MM.1S (cell line): ENCODE results near the gene SH3RF1.

ENCODE experiments used
- DNase-seq: peaks from one replicate; pipeline ENCODE4 v3.0.0-alpha.2; 2015
- H2AFZ ChIP-seq: fragments of 300-600 bp; sonication (generic); 2 replicates; pipeline ENCODE4 v1.6.0; 2016; ENCODE audit warnings: antibody characterized with exemption, low read length
- H3F3A ChIP-seq: fragments of 300-600 bp; sonication (generic); 2 replicates; pipeline ENCODE4 v1.6.1; 2016; ENCODE audit warnings: mild to moderate bottlenecking, antibody characterized with exemption, low read length, moderate library complexity, mixed read lengths; ENCODE audit not compliant: insufficient read depth
- H3K27ac ChIP-seq: fragments of 300-600 bp; sonication (generic); 2 replicates; pipeline ENCODE4 v1.5.1; 2016; ENCODE audit warnings: mild to moderate bottlenecking, low read length
- H3K27me3 ChIP-seq: fragments of 300-600 bp; sonication (generic); replicated peaks from 2 replicates; pipeline ENCODE4 v1.6.0; 2016; ENCODE audit warnings: low read length; ENCODE audit not compliant: insufficient read depth
- H3K36me3 ChIP-seq: fragments of 300-600 bp; sonication (generic); replicated peaks from 2 replicates; pipeline ENCODE4 v1.6.1; 2016; ENCODE audit warnings: mild to moderate bottlenecking, low read length, mixed read lengths; ENCODE audit not compliant: insufficient read depth
- H3K4me1 ChIP-seq: fragments of 300-600 bp; sonication (generic); 2 replicates; pipeline ENCODE4 v1.6.1; 2016; ENCODE audit warnings: low read length, mixed read lengths
- H3K4me2 ChIP-seq: fragments of 300-600 bp; sonication (generic); 2 replicates; pipeline ENCODE4 v1.6.0; 2016; ENCODE audit warnings: low read depth, low read length
- H3K4me3 ChIP-seq: fragments of 300-600 bp; sonication (generic); 2 replicates; pipeline ENCODE4 v1.5.1; 2016; ENCODE audit warnings: low read length, mixed read lengths
- H3K79me2 ChIP-seq: fragments of 300-600 bp; sonication (generic); 2 replicates; pipeline ENCODE4 v1.6.1; 2016; ENCODE audit warnings: mixed run types, low read length, mixed read lengths
- H3K9ac ChIP-seq: fragments of 300-600 bp; sonication (generic); 2 replicates; pipeline ENCODE4 v1.6.1; 2016; ENCODE audit warnings: low read length, mixed read lengths
- H3K9me2 ChIP-seq: fragments of 300-600 bp; sonication (generic); replicated peaks from 2 replicates; pipeline ENCODE4 v1.6.1; 2016; ENCODE audit warnings: mild to moderate bottlenecking, low read length, mixed read lengths; ENCODE audit not compliant: insufficient read depth
- H3K9me3 ChIP-seq: fragments of 300-600 bp; sonication (generic); replicated peaks from 2 replicates; pipeline ENCODE4 v1.6.1; 2016; ENCODE audit warnings: mild to moderate bottlenecking, low read length, mixed read lengths; ENCODE audit not compliant: insufficient read depth
- H4K20me1 ChIP-seq: fragments of 300-600 bp; sonication (generic); 2 replicates; pipeline ENCODE4 v1.6.1; 2016; ENCODE audit warnings: mild to moderate bottlenecking, low read length, moderate library complexity, mixed read lengths; ENCODE audit not compliant: insufficient read depth
- CTCF ChIP-seq: fragments of 300-600 bp; sonication (generic); IDR thresholded peaks from 2 replicates; pipeline ENCODE4 v1.5.1; 2016; ENCODE audit warnings: antibody characterized with exemption, low read length, mixed read lengths
- EZH2 ChIP-seq: fragments of 300-600 bp; sonication (generic); optimal IDR thresholded peaks from 2 replicates; pipeline ENCODE3; 2017; ENCODE audit warnings: low read depth, mild to moderate bottlenecking, antibody characterized with exemption, low read length, mixed read lengths
- EZH2phosphoT487 ChIP-seq: fragments of 300-600 bp; sonication (generic); IDR thresholded peaks from 2 replicates; pipeline ENCODE4 v1.6.1; 2018; ENCODE audit warnings: antibody characterized with exemption, low read length

Gene SH3RF1

GRCh38 chr4:169256856-169257761 lies 13.6 kb downstream of the SH3RF1 start:
- H3K36me3 ChIP-seq: no peaks in the 10 kb centered on the region
- H3K79me2 ChIP-seq: no peaks in the 10 kb centered on the region
- no peak overlapping the region for H3K27ac ChIP-seq
- no peaks in the 10 kb centered on the region for H3K9me3 ChIP-seq
- H2AFZ ChIP-seq: no peak overlapping the region
- no peak overlapping the region for H3K4me3 ChIP-seq
- no peaks in the 10 kb centered on the region for H4K20me1 ChIP-seq
- no peaks in the 10 kb centered on the region for H3K27me3 ChIP-seq
- H3K9me2 ChIP-seq: no peaks in the 10 kb centered on the region
- H3F3A ChIP-seq: no peaks in the 10 kb centered on the region
- H3K4me2 ChIP-seq: no peak overlapping the region
- H3K9ac ChIP-seq: no peak overlapping the region
- no peak for TF ChIP-seq EZH2phosphoT487
- no peak for TF ChIP-seq CTCF
- H3K4me1 ChIP-seq: no peaks in the 10 kb centered on the region
- no peak for DNase-seq

GRCh38 chr4:169256101-169256612 lies 14.6 kb downstream of the SH3RF1 start:
- Histone ChIP-seq H3F3A (no peaks in the 10 kb centered on the region), H3K27me3 (no peaks in the 10 kb centered on the region), H3K79me2 (no peaks in the 10 kb centered on the region), H3K9me3 (no peaks in the 10 kb centered on the region), H2AFZ (no peak overlapping the region), H3K27ac (no peak overlapping the region), H3K36me3 (no peaks in the 10 kb centered on the region), H4K20me1 (no peaks in the 10 kb centered on the region), H3K4me3 (no peak overlapping the region), H3K9ac (no peak overlapping the region), H3K4me2 (no peak overlapping the region), H3K4me1 (no peaks in the 10 kb centered on the region), H3K9me2 (no peaks in the 10 kb centered on the region)
- TF ChIP-seq CTCF (no peak), EZH2phosphoT487 (no peak), EZH2 (no peak)
- DNase-seq: no peak

DNA sequence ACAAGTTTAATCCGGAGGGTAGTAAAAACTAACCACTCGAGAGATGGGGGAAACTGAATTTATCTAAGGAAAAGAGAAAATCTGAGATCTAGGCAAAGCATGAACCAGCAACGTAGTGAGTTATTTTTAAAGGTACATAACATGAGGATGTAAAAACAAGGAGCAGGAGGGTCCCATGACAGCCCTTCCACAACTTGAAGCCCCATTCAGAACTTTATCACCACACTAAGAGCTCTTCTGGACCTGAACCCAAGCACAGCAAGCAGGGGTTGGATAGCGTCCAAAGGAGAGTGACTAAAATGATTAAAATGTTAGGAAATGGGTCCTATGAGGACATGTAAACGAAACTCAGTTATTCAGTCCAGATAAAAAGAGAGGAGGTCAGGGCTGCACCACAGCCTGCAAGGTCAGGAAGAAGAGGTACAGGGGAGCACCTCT lies 16.2 kb downstream of the SH3RF1 start:
- H3K36me3 ChIP-seq: no peaks in the 10 kb centered on the region
- H3K4me2 ChIP-seq: no peak overlapping the region
- H3K4me3 ChIP-seq: no peak overlapping the region
- no peaks in the 10 kb centered on the region for H3K4me1 ChIP-seq
- H4K20me1 ChIP-seq: no peaks in the 10 kb centered on the region
- no peaks in the 10 kb centered on the region for H3K9me3 ChIP-seq
- H3K27ac ChIP-seq: no peak overlapping the region
- H3K9ac ChIP-seq: no peak overlapping the region
- no peaks in the 10 kb centered on the region for H3K27me3 ChIP-seq
- H2AFZ ChIP-seq: no peak overlapping the region
- H3F3A ChIP-seq: no peaks in the 10 kb centered on the region
- no peaks in the 10 kb centered on the region for H3K9me2 ChIP-seq
- DNase-seq: no peak
- TF ChIP-seq CTCF: no peak
- H3K79me2 ChIP-seq: no peaks in the 10 kb centered on the region; the same call in 1 of the 2 replicates
